GM10266 (cell line): ENCODE measurements around the gene ZIC2.

Experiments
- DNase-seq: peaks from one replicate; pipeline ENCODE4 v3.0.0; 2012; ENCODE audit errors: extremely low spot score
- TF ChIP-seq, protein P1 (sequence below): IDR thresholded peaks from 2 replicates; pipeline ENCODE4 v1.5.1; 2012; ENCODE audit warnings: mild to moderate bottlenecking, low read depth; ENCODE audit not compliant: control insufficient read depth, insufficient read depth; ENCODE audit errors: missing control alignments

Gene ZIC2

DNA sequence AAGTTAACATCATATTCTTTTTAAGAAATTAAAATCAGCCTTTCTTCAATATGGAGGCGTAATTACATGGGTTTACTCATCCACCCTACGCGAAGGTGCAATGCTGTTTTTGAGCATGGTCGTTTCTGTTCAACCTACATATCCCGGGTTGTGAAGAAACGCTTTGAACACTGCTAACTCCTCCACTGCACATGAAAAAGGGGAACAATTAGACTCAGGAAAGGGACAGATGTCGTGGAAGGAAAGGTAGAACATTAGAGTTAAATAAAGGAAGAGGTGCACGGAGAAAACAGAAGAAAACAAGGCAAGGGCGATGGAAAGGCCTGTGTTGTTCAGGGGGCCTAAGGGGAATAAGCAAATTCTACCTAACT lies 14.1 kb upstream of the ZIC2 start:
- no peak for DNase-seq
- TF ChIP-seq, protein P1, sequence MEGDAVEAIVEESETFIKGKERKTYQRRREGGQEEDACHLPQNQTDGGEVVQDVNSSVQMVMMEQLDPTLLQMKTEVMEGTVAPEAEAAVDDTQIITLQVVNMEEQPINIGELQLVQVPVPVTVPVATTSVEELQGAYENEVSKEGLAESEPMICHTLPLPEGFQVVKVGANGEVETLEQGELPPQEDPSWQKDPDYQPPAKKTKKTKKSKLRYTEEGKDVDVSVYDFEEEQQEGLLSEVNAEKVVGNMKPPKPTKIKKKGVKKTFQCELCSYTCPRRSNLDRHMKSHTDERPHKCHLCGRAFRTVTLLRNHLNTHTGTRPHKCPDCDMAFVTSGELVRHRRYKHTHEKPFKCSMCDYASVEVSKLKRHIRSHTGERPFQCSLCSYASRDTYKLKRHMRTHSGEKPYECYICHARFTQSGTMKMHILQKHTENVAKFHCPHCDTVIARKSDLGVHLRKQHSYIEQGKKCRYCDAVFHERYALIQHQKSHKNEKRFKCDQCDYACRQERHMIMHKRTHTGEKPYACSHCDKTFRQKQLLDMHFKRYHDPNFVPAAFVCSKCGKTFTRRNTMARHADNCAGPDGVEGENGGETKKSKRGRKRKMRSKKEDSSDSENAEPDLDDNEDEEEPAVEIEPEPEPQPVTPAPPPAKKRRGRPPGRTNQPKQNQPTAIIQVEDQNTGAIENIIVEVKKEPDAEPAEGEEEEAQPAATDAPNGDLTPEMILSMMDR, result no peak

DNA sequence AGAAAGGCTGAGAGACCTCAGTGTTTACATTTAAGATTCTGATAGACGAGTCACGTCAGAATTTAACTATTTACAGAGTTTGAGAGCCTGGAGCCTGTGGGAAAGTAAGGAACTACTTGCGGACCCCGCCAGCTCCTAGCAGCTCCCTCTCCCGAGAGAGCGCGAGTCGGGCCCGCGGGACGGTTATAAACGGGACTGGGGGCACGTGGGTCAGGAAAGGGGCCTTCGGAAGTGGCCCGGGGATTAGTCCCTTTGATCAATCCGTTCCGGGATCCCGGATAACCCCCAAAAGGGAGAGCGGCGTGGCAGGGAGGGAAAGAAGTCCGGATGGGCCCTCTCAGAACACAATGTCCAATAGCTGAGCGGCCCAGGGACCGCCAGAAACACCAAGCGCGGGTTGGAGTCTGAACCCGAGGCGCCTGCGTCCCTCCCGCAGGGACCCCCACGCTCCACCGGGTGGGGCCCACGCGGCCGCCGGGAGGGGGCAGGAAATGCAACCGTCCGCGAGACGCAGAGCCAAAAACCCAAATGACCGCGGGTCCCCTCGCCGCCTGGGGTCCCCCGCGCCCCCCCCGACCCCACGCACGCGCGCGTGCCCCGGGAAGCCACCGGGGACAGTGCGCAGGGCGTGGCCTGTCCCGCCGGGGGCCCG lies 13.6 kb upstream of the ZIC2 start:
- no peak for DNase-seq
- TF ChIP-seq, protein P1, result no peak

DNA sequence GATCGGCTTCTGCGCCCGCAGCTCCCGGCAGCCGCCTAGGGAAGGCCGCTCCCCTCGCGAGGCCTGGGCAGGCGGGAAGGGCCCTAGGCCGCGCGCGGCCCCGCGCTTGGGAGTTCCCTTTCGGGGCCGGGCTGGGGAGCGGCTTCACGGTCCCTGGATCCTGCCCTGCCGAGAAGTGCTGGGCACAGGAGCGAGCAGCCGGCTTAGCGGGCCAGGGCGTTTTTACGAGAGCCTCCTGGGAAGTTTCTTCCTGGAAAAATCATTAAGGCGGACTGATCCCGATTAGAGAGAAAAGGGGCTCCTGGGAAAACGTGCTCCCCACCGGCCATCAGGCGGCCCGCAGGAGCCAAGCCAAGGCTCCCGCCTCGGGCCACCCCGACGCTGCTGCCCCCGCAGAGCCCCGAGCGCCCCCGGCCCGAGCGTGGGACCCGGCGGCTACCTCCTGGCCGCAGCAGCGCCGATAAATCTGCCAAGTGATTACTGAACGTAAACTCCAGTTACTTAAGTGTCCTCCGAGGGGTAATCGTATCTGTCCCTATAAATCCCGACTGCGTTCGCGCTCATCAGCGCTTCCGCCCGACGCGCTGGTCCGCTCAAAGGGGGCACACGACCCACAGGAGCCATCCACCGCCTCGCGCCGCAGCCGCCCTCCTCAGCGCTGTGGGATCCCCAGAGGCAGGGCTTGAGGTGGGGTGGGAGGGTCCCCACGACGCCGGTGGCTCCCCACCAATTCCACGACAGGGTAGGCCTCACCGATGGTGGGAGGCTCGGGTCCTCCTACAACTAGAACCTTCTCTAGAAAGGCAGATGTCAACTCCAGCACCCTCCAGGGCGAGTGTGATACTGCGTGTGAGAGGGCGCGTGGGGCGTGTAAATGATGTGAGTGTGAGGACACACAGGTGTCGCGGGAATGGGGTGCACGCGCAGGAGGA lies 12.8 kb upstream of the ZIC2 start:
- TF ChIP-seq, protein P1, result no peak
- peak; percentile 55 for DNase-seq

DNA sequence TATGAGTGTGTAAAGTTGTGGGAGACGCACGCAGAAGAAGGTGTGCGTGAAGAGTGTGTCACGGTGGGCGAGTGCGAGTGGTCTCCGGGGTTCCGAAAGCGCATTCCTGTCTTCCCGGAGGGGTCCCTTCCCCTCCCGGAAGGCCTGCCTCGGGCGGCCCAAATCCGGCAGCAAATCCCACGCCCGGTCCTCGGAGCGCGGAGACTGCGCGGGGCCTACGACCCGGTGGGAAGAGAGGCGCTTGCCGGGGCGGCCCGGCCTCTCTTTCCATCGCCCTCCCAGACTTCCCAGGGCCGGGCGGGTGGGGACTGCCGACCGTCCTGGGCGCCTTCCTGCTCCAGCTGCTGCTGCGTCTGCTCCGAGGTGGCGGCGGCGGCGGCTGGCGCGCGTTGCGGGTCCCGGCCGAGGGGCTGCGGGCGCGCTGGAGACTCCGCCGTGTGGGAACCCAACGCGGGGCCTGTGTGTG lies 12.1 kb upstream of the ZIC2 start:
- DNase-seq, result no peak
- TF ChIP-seq, protein P1, result no peak

DNA sequence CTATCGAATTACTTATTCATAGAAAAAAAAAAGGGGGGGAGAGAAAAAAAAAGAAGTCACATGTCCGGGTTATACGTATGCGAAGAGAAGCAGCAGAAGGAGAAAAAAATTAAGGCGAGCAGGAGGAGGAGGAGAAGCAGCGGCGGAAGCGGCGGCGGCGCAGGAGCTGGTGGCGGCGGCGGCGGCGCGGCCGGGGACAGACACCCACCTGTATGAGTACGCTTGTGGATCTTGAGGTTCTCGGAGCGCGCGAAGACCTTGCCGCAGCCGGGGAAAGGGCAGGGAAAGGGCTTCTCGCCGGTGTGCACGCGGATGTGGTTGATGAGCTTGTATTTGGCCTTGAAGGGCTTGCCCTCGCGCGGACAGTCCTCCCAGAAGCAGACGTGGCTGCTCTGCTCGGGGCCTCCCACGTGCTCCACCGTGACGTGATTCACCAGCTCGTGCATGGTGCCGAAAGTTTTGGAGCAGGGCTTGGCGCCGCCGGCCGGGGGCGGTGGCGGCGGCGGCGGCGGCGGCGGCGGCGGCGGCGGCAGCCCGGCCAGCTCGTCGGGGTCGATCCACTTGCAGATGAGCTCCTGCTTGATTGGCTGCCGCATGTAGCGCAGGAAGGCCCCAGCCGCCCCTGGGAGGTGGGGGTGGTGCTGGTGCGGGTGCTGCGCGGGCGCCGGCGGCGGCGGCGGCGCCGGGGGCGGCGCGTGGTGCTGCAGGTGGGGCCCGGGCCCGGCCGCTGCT lies 11.5 kb upstream of the ZIC2 start:
- no peak for DNase-seq
- TF ChIP-seq, protein P1, result no peak

DNA sequence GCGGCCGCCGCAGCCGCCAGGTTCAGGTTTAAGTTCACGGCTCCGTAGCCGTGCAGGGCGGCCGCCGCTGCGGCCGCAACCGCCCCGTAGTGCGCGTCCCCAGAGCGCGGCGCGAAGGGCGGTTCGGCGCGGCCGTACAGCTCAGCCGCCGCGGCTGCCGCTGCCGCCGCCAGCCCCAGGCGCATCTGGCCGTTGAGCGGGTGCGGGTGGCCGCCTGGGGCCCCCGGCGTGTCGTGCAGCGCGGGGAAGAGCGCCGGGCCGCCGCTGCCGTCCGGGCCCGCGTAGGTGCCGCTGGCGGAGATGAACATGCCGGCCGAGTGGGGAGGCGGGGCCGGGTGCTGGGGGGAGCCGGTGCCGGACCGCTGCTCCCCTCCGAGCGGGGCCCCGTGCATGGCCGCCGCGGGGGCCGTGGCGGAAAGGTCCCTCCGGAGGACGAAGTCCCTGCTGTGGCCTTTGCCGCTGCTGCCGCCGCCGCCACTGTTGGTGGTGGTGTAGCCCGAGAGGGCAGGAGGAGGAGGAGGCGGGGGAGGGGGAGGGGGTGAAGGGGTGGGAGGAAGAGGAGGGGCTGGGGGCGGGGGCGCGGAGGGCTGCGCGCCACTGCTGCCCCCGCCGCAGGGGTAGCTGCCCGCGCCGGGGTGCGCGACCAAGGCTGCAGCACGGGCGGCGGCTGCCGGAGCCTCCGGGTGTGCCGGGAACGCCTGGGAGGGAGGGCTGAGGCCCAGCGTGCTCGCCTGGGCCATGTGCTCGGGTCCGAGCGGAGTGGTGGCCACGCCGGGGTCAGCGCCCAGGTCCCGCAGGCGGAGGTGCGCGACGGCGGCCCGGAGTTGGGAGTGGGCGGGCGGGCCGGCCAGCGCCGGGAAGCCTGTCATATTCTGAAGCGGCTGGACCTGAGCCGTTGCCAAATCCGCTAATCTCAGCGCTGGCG lies 10.7 kb upstream of the ZIC2 start:
- DNase-seq, result no peak
- TF ChIP-seq, protein P1, result no peak
